NCI-H82 treated with DMSO at 0.1 percent for 48 hours (cell line): ENCODE measurements around the gene TAPT1.

Experiments used
- DNase-seq: peaks from one replicate; lab custom pipeline; 2025; ENCODE audit not compliant: unreplicated experiment; lab: John Stamatoyannopoulos, UW

TAPT1 gene

DNA sequence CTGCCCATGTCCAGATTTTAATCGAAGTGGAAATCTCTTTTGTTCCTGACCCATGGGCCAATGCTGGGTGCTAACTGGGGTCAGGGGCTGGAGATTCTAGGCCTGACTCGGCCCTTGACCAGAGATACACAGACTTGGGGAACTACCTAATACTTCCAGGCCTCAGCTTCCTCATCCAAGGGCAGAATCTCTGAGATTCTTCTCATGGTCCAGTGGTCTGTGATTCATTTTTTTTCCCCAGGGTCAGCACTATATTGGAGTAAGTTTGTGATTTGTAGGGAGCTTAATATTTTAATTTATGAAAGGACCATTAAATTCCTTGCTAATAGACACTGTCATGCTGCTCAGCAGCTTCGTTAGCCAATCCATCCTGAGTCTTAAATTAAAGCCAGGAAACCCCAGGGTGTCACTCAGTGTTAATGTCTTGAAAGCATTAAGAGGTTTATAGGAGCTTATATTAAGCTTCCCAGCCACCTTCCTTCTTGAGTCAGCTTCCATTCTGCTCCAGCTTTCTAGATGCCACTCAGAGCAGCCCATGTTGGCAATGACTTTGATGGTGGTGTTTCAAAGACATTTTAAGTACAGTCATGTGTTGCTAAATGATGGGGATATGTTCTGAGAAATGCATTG is 115.5 kb downstream of the TAPT1 start:
- peak; percentile 76 for DNase-seq
